HUES64 (cell line): ENCODE data around the gene MIER1.

Experiments
- H3K27ac ChIP-seq: 2 replicates; pipeline ENCODE4 v1.7.0; 2013; ENCODE audit warnings: low read depth, low read length, inconsistent platforms
- H3K27me3 ChIP-seq: 2 replicates; pipeline ENCODE4 v1.6.1; 2013; ENCODE audit warnings: mild to moderate bottlenecking, low read length; ENCODE audit not compliant: insufficient read depth
- H3K36me3 ChIP-seq: 2 replicates; pipeline ENCODE4 v1.6.1; 2013; ENCODE audit warnings: mild to moderate bottlenecking, low read length; ENCODE audit not compliant: insufficient read depth
- H3K4me1 ChIP-seq: 2 replicates; pipeline ENCODE4 v1.6.1; 2013; ENCODE audit warnings: mild to moderate bottlenecking, low read length, moderate library complexity; ENCODE audit not compliant: insufficient read depth
- H3K4me3 ChIP-seq: 2 replicates; pipeline ENCODE4 v1.5.1; 2013; ENCODE audit warnings: mild to moderate bottlenecking, low read length, moderate library complexity
- H3K9ac ChIP-seq: 2 replicates; pipeline ENCODE4 v1.6.1; 2013; ENCODE audit warnings: mild to moderate bottlenecking, low read depth, low read length
- H3K9me3 ChIP-seq: 2 replicates; pipeline ENCODE4 v1.6.1; 2013; ENCODE audit warnings: low read depth, low read length; ENCODE audit not compliant: insufficient read depth
- WGBS: fragments of 150-250, 120-280 bp; methylation state at CpG from one replicate; pipeline ENCODE4 v1.1.7; 2013; ENCODE audit warnings: missing lambda C conversion rate; 5-methylcytosine and 5-hydroxymethylcytosine counted together

MIER1 gene

GRCh38 chr1:67020765-67021164 is 96.0 kb downstream of the MIER1 start:
- H3K9ac ChIP-seq, result no peak overlapping the region
- H3K27ac ChIP-seq, result no peak overlapping the region
- peaks cover 26% of the 10 kb centered on the region for H3K4me1 ChIP-seq
- H3K36me3 ChIP-seq, result no peaks in the 10 kb centered on the region
- no peaks in the 10 kb centered on the region for H3K27me3 ChIP-seq
- no peaks in the 10 kb centered on the region for H3K9me3 ChIP-seq
- 0% methylated on average over 1 of the region's 2 CpGs for WGBS
- H3K4me3 ChIP-seq, result no peak overlapping the region

GRCh38 chr1:67029472-67029871 is 104.7 kb downstream of the MIER1 start:
- H3K9me3 ChIP-seq, result no peaks in the 10 kb centered on the region
- 97% methylated on average over 1 of the region's 1 CpG for WGBS
- peaks cover 3% of the 10 kb centered on the region; the same call in 1 of the 2 replicates for H3K4me1 ChIP-seq
- H3K4me3 ChIP-seq, result no peak overlapping the region
- H3K36me3 ChIP-seq, result no peaks in the 10 kb centered on the region
- H3K27me3 ChIP-seq, result no peaks in the 10 kb centered on the region
- H3K27ac ChIP-seq, result no peak overlapping the region
- no peak overlapping the region for H3K9ac ChIP-seq

GRCh38 chr1:67031121-67031858 is 106.5 kb downstream of the MIER1 start:
- 89% methylated on average over 4 of the region's 5 CpGs for WGBS
- H3K9me3 ChIP-seq, result no peaks in the 10 kb centered on the region
- H3K9ac ChIP-seq, result no peak overlapping the region
- H3K27ac ChIP-seq, result no peak overlapping the region
- H3K27me3 ChIP-seq, result no peaks in the 10 kb centered on the region
- H3K36me3 ChIP-seq, result no peaks in the 10 kb centered on the region; the same call in 1 of the 2 replicates
- H3K4me3 ChIP-seq, result no peak overlapping the region
- peaks cover 3% of the 10 kb centered on the region; the same call in 1 of the 2 replicates for H3K4me1 ChIP-seq

GRCh38 chr1:67031859-67032247 is 107.1 kb downstream of the MIER1 start:
- WGBS, result 90% methylated on average over 3 of the region's 4 CpGs
- H3K4me3 ChIP-seq, result no peak overlapping the region
- H3K4me1 ChIP-seq, result peaks cover 3% of the 10 kb centered on the region; the same call in 1 of the 2 replicates
- no peak overlapping the region for H3K27ac ChIP-seq
- H3K9me3 ChIP-seq, result no peaks in the 10 kb centered on the region
- no peak overlapping the region for H3K9ac ChIP-seq
- H3K27me3 ChIP-seq, result no peaks in the 10 kb centered on the region
- H3K36me3 ChIP-seq, result peaks cover 2% of the 10 kb centered on the region; the same call in 1 of the 2 replicates
